ENCODE data around the gene MICALL2.

MICALL2 gene

GRCh38 chr7:1486571-1486970 is 27.3 kb upstream of the MICALL2 start:
- no peak overlapping the region for H3K4me3 ChIP-seq (ENCODE audit: control insufficient read depth, low read depth, low read length)
- DNase-seq (ENCODE audit: low read depth), result no peak
- TF ChIP-seq CTCF (IDR thresholded peaks at IDR 0.05; ENCODE audit: control insufficient read depth, insufficient read depth, low read depth, low read length, missing control alignments), result no peak

GRCh38 chr7:1485156-1485555 is 25.9 kb upstream of the MICALL2 start:
- no peak for TF ChIP-seq CTCF (IDR thresholded peaks at IDR 0.05; ENCODE audit: control insufficient read depth, insufficient read depth, low read depth, low read length, missing control alignments)
- no peak for DNase-seq (ENCODE audit: low read depth)
- H3K4me3 ChIP-seq (ENCODE audit: control insufficient read depth, low read depth, low read length), result no peak overlapping the region

DNA sequence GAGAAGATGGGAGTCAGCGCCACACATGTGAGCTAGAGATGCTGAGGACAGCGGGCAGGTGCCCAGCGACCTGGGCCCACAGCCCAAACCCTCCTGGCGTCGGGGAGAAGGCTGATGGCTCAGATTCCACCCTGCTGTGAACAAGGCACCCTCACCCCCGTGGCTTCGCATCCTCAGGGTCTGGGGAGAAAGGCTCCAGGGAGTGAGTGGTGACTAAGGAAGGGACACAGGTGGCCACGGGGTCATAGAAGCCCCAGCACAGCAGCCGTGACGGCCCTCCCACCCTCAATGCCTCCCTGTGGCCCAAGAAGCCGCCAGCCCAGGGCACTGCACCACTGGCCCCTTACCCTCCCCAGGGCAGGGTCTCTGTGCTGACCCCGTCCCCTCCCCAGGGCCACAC is 25.3 kb upstream of the MICALL2 start:
- H3K4me3 ChIP-seq (ENCODE audit: control insufficient read depth, low read depth, low read length), result no peak overlapping the region
- no peak for TF ChIP-seq CTCF (IDR thresholded peaks at IDR 0.05; ENCODE audit: control insufficient read depth, insufficient read depth, low read depth, low read length, missing control alignments)
- no peak for DNase-seq (ENCODE audit: low read depth)

DNA sequence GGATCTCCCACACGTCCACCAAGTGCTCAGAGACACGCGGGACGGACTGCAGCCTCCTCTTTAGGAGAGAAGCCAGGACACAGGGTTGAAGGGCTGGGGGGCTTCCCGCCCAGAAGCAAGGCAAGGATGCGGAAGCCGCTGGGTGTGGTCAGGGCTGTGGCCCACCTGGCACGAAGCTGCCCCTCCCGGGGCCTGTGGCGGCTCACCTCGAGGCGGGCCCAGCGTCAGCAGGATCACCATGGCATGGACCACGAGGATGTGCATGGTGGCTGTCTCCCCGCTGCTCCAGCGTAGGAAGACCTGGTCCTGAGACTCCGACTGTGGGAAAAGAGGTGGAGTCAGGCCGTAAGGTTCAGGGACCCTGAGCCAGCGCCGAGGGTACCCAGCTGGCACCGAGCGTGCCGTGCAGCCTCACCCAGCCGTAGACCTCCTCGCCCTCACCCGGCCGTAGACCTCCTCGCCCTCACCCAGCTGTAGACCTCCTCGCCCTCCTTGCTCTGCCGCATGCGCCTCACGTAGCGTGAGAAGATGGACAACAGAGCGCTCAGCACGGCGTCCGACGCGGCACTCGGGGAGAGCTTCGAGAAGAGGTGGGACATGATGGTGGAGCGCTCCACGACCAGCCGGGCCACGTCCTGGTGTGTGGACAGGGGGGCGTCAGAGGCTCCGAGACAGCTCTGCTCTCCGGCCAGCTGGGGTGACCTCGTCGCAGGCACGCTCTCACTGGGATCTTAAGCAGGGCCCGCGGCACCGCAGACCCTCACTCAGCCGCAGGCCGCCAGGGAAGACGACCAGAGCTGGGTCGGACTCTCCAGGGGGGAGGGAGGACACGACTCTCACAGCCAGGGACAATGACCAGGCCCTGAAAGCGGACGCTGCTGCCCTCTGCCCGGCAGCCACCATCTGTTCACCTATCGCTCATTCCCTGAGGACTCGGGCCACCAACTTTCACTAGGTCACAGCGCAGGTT is 24.6 kb upstream of the MICALL2 start:
- TF ChIP-seq CTCF (IDR thresholded peaks at IDR 0.05; ENCODE audit: control insufficient read depth, insufficient read depth, low read depth, low read length, missing control alignments), result no peak
- no peak overlapping the region for H3K4me3 ChIP-seq (ENCODE audit: control insufficient read depth, low read depth, low read length)
- DNase-seq (ENCODE audit: low read depth), result no peak

GRCh38 chr7:1483079-1483478 is 23.8 kb upstream of the MICALL2 start:
- no peak for DNase-seq (ENCODE audit: low read depth)
- no peak overlapping the region for H3K4me3 ChIP-seq (ENCODE audit: control insufficient read depth, low read depth, low read length)
- no peak for TF ChIP-seq CTCF (IDR thresholded peaks at IDR 0.05; ENCODE audit: control insufficient read depth, insufficient read depth, low read depth, low read length, missing control alignments)

DNA sequence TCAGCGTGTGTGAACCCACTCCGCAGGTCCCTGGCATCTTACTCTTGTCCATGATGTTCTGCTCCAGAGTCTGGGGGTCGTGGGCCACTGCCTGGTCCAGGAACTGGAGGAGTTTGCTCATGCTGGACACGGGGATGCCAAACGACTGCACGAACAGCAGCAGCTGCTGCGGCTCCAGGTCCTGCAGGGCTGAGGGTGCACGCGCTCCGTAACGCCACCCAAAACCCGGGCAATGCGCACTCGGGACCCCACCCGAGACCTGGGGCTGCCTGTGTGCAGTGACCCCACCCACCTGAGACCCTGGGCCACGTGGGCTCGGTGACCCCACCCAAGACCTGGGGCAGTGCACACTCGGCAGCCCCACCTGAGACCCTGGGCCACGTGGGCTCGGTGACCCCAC is 22.0 kb upstream of the MICALL2 start:
- TF ChIP-seq CTCF (IDR thresholded peaks at IDR 0.05; ENCODE audit: control insufficient read depth, insufficient read depth, low read depth, low read length, missing control alignments), result no peak
- no peak for DNase-seq (ENCODE audit: low read depth)
- H3K4me3 ChIP-seq (ENCODE audit: control insufficient read depth, low read depth, low read length), result no peak overlapping the region

Data from AG09309 (cell line).